H9 (cell line): ENCODE data around the gene GPR176. TPM values are rescaled to one million over a fixed set of nuclear protein-coding genes. Genes with fewer than 3 reads are reported as not detected.

ENCODE experiments used
- DNase-seq: peaks from one replicate; pipeline ENCODE4 v3.0.0-alpha.2; 2017
- H2AFZ ChIP-seq: one replicate; pipeline ENCODE4 v1.6.1; 2013; ENCODE audit warnings: mild to moderate bottlenecking, low read length, control low read depth, moderate library complexity
- H2AK5ac ChIP-seq: 2 replicates; pipeline ENCODE4 v1.6.1; 2013; ENCODE audit warnings: low read length, control low read depth, mixed read lengths; ENCODE audit not compliant: insufficient read length
- H2BK120ac ChIP-seq: one replicate; pipeline ENCODE4 v1.6.1; 2013; ENCODE audit warnings: low read depth, mild to moderate bottlenecking, low read length, control low read depth, inconsistent platforms; ENCODE audit not compliant: poor library complexity, severe bottlenecking
- H2BK12ac ChIP-seq: 2 replicates; pipeline ENCODE4 v1.6.1; 2013; ENCODE audit warnings: low read length, control low read depth, mixed read lengths, low read depth; ENCODE audit not compliant: insufficient read length
- H2BK15ac ChIP-seq: 2 replicates; pipeline ENCODE4 v1.6.1; 2013; ENCODE audit warnings: low read depth, low read length, control low read depth
- H2BK20ac ChIP-seq: one replicate; pipeline ENCODE4 v1.6.1; 2013; ENCODE audit warnings: low read depth, mild to moderate bottlenecking, low read length, control low read depth, inconsistent platforms; ENCODE audit not compliant: poor library complexity, severe bottlenecking
- H2BK5ac ChIP-seq: 2 replicates; pipeline ENCODE4 v1.6.1; 2013; ENCODE audit warnings: low read length, control low read depth, mixed read lengths; ENCODE audit not compliant: insufficient read length
- H3K14ac ChIP-seq: 2 replicates; pipeline ENCODE4 v1.6.1; 2013; ENCODE audit warnings: low read length, control low read depth; ENCODE audit not compliant: insufficient read depth
- H3K18ac ChIP-seq: 2 replicates; pipeline ENCODE4 v1.6.1; 2013; ENCODE audit warnings: low read depth, mild to moderate bottlenecking, mixed read lengths, low read length, control low read depth; ENCODE audit not compliant: insufficient read length
- H3K23ac ChIP-seq: 2 replicates; pipeline ENCODE4 v1.6.1; 2013; ENCODE audit warnings: low read length, control low read depth, mixed read lengths, low read depth; ENCODE audit not compliant: insufficient read length
- H3K23me2 ChIP-seq: 2 replicates; pipeline ENCODE4 v1.6.1; 2013; ENCODE audit warnings: low read depth, mild to moderate bottlenecking, mixed read lengths, low read length, control low read depth; ENCODE audit not compliant: insufficient read length, poor library complexity, severe bottlenecking
- H3K27ac ChIP-seq: 2 replicates; pipeline ENCODE4 v1.5.1; 2013; ENCODE audit warnings: low read length, control low read depth, mixed read lengths, low read depth; ENCODE audit not compliant: insufficient read length
- H3K27me3 ChIP-seq: 2 replicates; pipeline ENCODE4 v1.6.1; 2013; ENCODE audit warnings: low read length, control low read depth, inconsistent platforms; ENCODE audit not compliant: insufficient read depth
- H3K4ac ChIP-seq: 2 replicates; pipeline ENCODE4 v1.6.1; 2013; ENCODE audit warnings: low read depth, mild to moderate bottlenecking, control low read depth, inconsistent platforms, low read length, moderate library complexity
- H3K4me1 ChIP-seq: 2 replicates; pipeline ENCODE4 v1.6.1; 2013; ENCODE audit warnings: low read length, control low read depth, inconsistent platforms; ENCODE audit not compliant: insufficient read depth
- H3K4me2 ChIP-seq: 2 replicates; pipeline ENCODE4 v1.6.1; 2013; ENCODE audit warnings: low read length, control low read depth, mixed read lengths; ENCODE audit not compliant: insufficient read length, insufficient read depth
- H3K56ac ChIP-seq: 2 replicates; pipeline ENCODE4 v1.6.1; 2013; ENCODE audit warnings: low read depth, mild to moderate bottlenecking, mixed read lengths, low read length, control low read depth; ENCODE audit not compliant: insufficient read length
- H3K79me1 ChIP-seq: 2 replicates; pipeline ENCODE4 v1.6.1; 2013; ENCODE audit warnings: low read depth, mild to moderate bottlenecking, moderate library complexity, low read length, control low read depth, inconsistent platforms; ENCODE audit not compliant: insufficient read depth, poor library complexity, severe bottlenecking
- H3K79me2 ChIP-seq: 2 replicates; pipeline ENCODE4 v1.6.1; 2013; ENCODE audit warnings: low read length, control low read depth, inconsistent platforms; ENCODE audit not compliant: insufficient read depth
- H3K9ac ChIP-seq: 2 replicates; pipeline ENCODE4 v1.6.1; 2013; ENCODE audit warnings: low read length, control low read depth, mixed read lengths; ENCODE audit not compliant: insufficient read length; ENCODE audit errors: extremely low read depth
- H3K9me3 ChIP-seq: one replicate; pipeline ENCODE4 v1.6.1; 2013; ENCODE audit warnings: low read depth, low read length, inconsistent platforms; ENCODE audit not compliant: control insufficient read depth
- H3T11ph ChIP-seq: one replicate; pipeline ENCODE4 v1.6.1; 2013; ENCODE audit warnings: mild to moderate bottlenecking, low read length, control low read depth, inconsistent platforms
- H4K20me1 ChIP-seq: one replicate; pipeline ENCODE4 v1.6.1; 2013; ENCODE audit not compliant: control insufficient read depth, insufficient read length, insufficient read depth
- H4K5ac ChIP-seq: 2 replicates; pipeline ENCODE4 v1.6.1; 2013; ENCODE audit warnings: low read depth, mild to moderate bottlenecking, mixed read lengths, low read length, control low read depth; ENCODE audit not compliant: insufficient read length
- H4K8ac ChIP-seq: replicated peaks from 2 replicates; pipeline ENCODE4 v1.6.1; 2013; ENCODE audit warnings: low read length, control low read depth, mixed read lengths, low read depth; ENCODE audit not compliant: insufficient read length
- H4K91ac ChIP-seq: 2 replicates; pipeline ENCODE4 v1.6.1; 2013; ENCODE audit warnings: low read depth, mild to moderate bottlenecking, moderate library complexity, mixed read lengths, low read length, control low read depth; ENCODE audit not compliant: insufficient read length
- H3K27ac Mint-ChIP-seq, 3 experiments: 2 replicates in 2 of 3; 3 replicates in 1 of 3; pipeline ENCODE4 v1.8.0; 2020 to 2021; ENCODE audit warnings: mixed read lengths in 3 of 3, mild to moderate bottlenecking in 1 of 3, moderate library complexity in 1 of 3
- H3K27me3 Mint-ChIP-seq: 2 replicates; pipeline ENCODE4 v1.8.0; 2021; ENCODE audit warnings: low read depth, mild to moderate bottlenecking, moderate library complexity, mixed read lengths
- H3K36me3 Mint-ChIP-seq, 3 experiments: 2 replicates in 2 of 3; 3 replicates in 1 of 3; pipeline ENCODE4 v1.8.0; 2020 to 2021; ENCODE audit warnings: low read depth in 3 of 3, mixed read lengths in 3 of 3; ENCODE audit not compliant: insufficient read depth in 1 of 3
- H3K4me1 Mint-ChIP-seq, 2 experiments: 2 replicates each; pipeline ENCODE4 v1.8.0; 2020; ENCODE audit warnings: mixed read lengths in 2 of 2
- H3K4me3 Mint-ChIP-seq, 2 experiments: 2 replicates in 1 of 2; 3 replicates in 1 of 2; pipeline ENCODE4 v1.8.0; 2020 to 2021; ENCODE audit warnings: mild to moderate bottlenecking in 2 of 2, mixed read lengths in 2 of 2, moderate library complexity in 1 of 2
- H3K9me3 Mint-ChIP-seq, 2 experiments: 2 replicates in 1 of 2; 3 replicates in 1 of 2; pipeline ENCODE4 v1.8.0; 2020; ENCODE audit warnings: mild to moderate bottlenecking in 2 of 2, mixed read lengths in 2 of 2, moderate library complexity in 1 of 2
- WGBS: extraction: QIAGEN DNeasy Blood & Tissue Kit; methylation state at CpG from one replicate; pipeline ENCODE4 v1.1.7; 2013; ENCODE audit warnings: missing lambda C conversion rate, low lambda C conversion rate, mixed read lengths; ENCODE audit not compliant: insufficient read length; ENCODE audit errors: extremely low coverage; 5-methylcytosine and 5-hydroxymethylcytosine counted together
- total RNA-seq: library from RNA; stranded (reverse); gene quantifications from 2 replicates; pipeline ENCODE4 v1.2.1, GENCODE V29; 2021
- TF ChIP-seq, protein P1 (sequence below): fragments of 200-600 bp; sonication (generic); conservative IDR thresholded peaks from 3 replicates; pipeline ENCODE4 v1.8.0; 2021; ENCODE audit warnings: antibody characterized with exemption, mild to moderate bottlenecking

The GPR176 gene
- total RNA-seq, 1 experiment from 2014 or later, result 132 TPM

DNA sequence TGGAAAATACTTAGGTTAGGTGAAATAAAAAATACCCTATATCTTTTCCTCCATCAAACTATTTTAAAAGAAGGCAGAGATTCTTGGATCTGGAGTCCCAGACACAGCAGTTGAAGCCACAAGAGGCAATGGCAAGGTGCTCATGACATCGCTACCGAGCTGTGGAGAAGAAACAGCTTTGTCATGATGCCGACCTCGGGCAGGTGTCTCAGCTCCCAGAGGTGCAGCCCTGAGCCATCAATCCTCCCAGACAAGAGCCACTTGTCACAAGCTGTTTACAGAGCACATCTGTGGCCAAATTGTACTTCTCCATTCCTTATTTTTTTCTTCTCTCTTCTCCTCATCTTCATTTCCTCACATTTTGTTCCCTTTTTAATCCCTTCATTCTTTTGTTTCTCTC is 50.8 kb downstream of the GPR176 start:
- peaks cover 49% of the 10 kb centered on the region for H3K79me2 ChIP-seq
- WGBS, result no CpG with 5 or more reads among the region's 4 CpGs

More for the DNA sequence above, 50.8 kb downstream of the GPR176 start:
- Histone ChIP-seq H2BK120ac (no peak overlapping the region), H2AK5ac (no peak overlapping the region), H4K20me1 (peaks cover 3% of the 10 kb centered on the region), H3K4ac (no peak overlapping the region), H2BK20ac (no peak overlapping the region), H3K9me3 (no peaks in the 10 kb centered on the region), H3K23ac (no peak overlapping the region), H2BK5ac (no peak overlapping the region), H3T11ph (no peak overlapping the region), H3K14ac (no peak overlapping the region), H3K18ac (no peak overlapping the region), H3K23me2 (no peaks in the 10 kb centered on the region), H4K91ac (no peak overlapping the region), H3K79me1 (peaks cover 26% of the 10 kb centered on the region), H3K27me3 (no peaks in the 10 kb centered on the region; the same call in 1 of the 2 replicates), H4K8ac (no peak overlapping the region), H3K4me2 (no peak overlapping the region), H4K5ac (no peak overlapping the region), H3K56ac (no peak overlapping the region), H3K4me1 (peaks cover 11% of the 10 kb centered on the region), H3K27ac (no peak overlapping the region), H2BK15ac (no peak overlapping the region), H3K9ac (no peak overlapping the region), H2AFZ (no peak overlapping the region), H2BK12ac (no peak overlapping the region)
- Mint-ChIP-seq H3K27me3 (no peaks in the 10 kb centered on the region), H3K9me3 (no peaks in the 10 kb centered on the region), H3K4me3 (no peak overlapping the region), H3K36me3 (peaks cover 13 to 33% (median 26%) of the 10 kb centered on the region in 3 experiments), H3K4me1 (peaks cover 43 to 76% of the 10 kb centered on the region in 2 experiments), H3K27ac (no peak overlapping the region; a peak in 1 of 7 replicates)
- DNase-seq, result no peak
- TF ChIP-seq, protein P1, sequence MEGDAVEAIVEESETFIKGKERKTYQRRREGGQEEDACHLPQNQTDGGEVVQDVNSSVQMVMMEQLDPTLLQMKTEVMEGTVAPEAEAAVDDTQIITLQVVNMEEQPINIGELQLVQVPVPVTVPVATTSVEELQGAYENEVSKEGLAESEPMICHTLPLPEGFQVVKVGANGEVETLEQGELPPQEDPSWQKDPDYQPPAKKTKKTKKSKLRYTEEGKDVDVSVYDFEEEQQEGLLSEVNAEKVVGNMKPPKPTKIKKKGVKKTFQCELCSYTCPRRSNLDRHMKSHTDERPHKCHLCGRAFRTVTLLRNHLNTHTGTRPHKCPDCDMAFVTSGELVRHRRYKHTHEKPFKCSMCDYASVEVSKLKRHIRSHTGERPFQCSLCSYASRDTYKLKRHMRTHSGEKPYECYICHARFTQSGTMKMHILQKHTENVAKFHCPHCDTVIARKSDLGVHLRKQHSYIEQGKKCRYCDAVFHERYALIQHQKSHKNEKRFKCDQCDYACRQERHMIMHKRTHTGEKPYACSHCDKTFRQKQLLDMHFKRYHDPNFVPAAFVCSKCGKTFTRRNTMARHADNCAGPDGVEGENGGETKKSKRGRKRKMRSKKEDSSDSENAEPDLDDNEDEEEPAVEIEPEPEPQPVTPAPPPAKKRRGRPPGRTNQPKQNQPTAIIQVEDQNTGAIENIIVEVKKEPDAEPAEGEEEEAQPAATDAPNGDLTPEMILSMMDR, result no peak
